Kidney glomerular epithelial cell (primary cell): ENCODE results near the gene ARFGAP1.
A peak's percentile ranks its signal among the peaks of the same experiment; 100 is the strongest.
"Not testable (repeated sequence)": the region's sequence is repeated elsewhere in the genome, so short reads cannot be mapped to it uniquely, and the experiment has no call there.

Experiments used
- DNase-seq: peaks from one replicate; lab custom pipeline; 2025; lab: John Stamatoyannopoulos, UW

Gene ARFGAP1

GRCh38 chr20:63241272-63241671, 31.3 kb upstream of the ARFGAP1 start:
- no peak for DNase-seq

- DNase-seq, result no peak
Measured at GRCh38 chr20:63242736-63243135, 29.9 kb upstream of the ARFGAP1 start.

GRCh38 chr20:63243604-63244247, 28.9 kb upstream of the ARFGAP1 start:
- no peak for DNase-seq

DNA sequence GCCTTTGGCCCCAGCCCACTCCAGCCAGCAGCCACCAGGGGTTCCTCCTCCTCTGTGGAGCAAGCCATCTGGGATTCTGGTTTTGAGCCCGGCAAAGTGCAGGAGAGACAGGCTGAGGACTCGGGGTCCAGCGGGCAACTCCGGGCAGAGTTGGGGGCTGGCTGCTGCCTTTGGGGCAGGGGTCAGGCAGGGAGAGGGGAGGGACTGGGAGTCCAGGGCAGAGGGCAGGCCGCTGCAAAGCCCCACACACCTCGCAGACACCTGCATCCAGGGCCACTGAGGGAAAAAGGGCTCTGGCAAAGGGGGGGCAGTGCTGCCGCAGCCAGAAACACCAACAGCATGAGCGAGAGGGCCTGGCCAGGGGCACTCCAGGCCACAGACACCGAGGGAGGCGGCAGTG, 28.1 kb upstream of the ARFGAP1 start:
- DNase-seq, result no peak

GRCh38 chr20:63246490-63247288, 25.9 kb upstream of the ARFGAP1 start:
- DNase-seq, result no peak

DNA sequence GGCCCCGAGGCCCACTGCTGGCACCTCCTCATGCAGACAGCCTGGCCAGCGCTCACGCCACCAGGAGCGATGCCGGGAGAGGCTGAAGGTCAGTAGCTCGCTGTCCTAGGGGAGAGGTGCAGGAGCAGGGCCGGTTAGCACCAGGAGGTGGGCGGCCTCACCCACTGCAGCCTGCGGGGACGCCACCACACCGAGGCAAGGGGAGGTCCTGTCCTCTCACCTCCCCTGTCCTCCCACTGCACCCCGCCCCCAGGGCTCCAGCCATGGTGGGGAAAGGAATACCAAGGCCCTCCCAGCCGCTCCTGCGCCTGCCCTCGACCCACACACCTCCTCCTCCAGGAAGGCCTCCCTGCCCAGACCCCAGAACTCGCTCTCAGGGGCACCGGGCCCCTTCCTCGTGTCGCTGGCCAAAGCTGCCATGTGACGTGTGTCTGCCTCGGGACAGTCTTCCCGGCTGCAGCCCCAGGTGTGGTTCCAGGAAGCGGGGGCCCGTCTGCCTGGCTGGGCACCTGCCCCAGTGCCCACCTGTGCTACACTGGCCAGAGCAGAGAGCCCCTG, 24.9 kb upstream of the ARFGAP1 start:
- DNase-seq, result no peak

DNA sequence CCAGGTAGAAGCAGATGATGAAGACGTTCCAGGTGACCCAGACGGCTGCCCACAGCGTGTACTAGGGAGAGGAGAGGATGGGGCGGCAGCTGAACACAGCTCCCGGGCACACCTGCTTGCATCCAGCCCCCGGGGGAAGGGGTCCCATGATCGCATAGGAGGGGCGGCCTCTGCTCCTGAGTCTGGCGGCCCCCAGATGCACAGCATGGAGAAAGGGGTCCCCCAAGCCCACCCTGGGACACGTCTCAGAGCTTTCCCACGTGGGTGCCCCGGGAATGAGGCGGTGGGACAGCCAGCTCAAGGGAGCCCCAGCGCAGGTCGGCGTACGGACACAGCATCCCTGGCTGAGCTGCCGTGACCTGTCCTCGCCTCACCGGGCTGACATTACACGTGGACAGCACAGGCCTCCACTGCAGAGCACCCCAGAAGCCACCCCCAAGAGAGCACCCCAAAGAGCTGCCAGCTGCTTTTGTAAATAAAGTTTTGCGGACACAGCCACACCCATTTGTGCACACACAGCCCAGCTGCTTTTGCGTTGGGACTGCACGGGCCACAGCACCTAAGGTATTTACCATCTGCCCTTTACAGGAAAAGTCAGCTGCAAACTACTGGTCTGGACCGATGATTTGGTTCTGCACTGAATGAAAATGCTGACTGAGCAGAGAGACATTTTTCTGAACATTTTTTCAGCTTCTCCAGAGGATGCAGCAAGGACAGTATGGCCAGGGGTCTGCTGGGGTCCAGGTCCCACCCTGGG, 23.6 kb upstream of the ARFGAP1 start:
- DNase-seq, result peak; percentile 74

DNA sequence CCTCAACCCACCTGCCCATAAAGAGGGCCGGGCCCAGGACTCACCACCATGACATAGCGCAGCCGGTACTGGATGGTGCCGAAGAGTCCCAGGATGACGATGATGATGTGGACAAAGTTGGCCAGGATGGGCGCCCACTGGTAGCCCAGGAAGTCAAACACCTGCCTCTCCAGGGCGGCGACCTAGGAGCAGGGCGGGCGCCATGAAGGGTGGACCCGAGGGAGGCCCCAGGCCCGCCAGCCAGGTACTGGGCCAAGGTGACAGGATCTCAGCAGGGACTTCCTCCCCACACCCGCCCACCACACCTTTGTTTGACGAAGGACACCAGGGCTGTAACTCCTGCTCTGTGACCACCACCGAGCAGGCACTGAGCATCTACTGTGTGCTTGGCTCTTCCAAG, 22.7 kb upstream of the ARFGAP1 start:
- no peak for DNase-seq

DNA sequence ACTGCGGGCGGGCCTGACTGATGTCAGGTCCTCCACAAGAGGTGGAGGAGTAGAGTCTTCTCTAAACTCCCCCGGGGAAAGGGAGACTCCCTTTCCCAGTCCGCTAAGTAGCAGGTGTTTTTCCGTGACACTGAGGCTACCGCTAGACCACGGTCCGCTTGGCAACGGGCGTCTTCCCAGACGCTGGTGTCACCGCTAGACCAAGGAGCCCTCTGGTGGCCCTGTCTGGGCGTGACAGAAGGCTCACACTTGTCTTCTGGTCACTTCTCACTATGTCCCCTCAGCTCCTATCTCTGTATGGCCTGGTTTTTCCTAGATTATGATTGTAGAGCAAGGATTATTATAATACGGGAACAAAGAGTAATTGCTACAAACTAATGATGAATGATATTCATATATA, 21.3 kb upstream of the ARFGAP1 start:
- not testable (repeated sequence) for DNase-seq

DNA sequence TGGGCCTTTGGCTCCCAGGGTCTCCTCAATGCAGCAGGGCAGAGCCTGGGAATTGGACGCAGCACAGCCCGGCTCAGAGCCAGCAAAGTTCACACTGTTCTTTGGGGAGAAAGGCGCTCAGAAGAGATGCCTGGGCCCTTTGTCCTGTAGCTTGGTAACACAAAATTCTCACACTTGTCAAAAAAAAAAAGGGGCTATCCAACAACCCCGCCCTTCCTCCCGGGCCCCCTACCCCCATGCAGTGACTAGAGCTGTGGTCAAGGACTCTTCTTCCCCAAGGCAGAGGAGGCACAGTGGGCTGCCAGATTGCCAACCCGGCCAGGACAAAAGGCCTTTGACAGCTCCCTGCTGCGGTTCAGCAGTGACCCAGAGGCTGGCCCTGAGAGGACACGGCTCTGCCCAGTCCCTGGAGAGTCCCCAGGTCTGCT, 20.3 kb upstream of the ARFGAP1 start:
- DNase-seq, result no peak

- DNase-seq, result no peak
Measured at GRCh38 chr20:63253065-63253437, 19.6 kb upstream of the ARFGAP1 start.

- DNase-seq, result no peak
Measured at GRCh38 chr20:63253438-63254231, 19.0 kb upstream of the ARFGAP1 start.

- DNase-seq, result no peak
Measured at GRCh38 chr20:63254232-63254605, 18.4 kb upstream of the ARFGAP1 start, which contains the start of gene NKAIN4. Gene NKAIN4, minus strand, starts transcription at chr20:63254463. Its CDS starts 13 bp downstream, at chr20:63254450.

DNA sequence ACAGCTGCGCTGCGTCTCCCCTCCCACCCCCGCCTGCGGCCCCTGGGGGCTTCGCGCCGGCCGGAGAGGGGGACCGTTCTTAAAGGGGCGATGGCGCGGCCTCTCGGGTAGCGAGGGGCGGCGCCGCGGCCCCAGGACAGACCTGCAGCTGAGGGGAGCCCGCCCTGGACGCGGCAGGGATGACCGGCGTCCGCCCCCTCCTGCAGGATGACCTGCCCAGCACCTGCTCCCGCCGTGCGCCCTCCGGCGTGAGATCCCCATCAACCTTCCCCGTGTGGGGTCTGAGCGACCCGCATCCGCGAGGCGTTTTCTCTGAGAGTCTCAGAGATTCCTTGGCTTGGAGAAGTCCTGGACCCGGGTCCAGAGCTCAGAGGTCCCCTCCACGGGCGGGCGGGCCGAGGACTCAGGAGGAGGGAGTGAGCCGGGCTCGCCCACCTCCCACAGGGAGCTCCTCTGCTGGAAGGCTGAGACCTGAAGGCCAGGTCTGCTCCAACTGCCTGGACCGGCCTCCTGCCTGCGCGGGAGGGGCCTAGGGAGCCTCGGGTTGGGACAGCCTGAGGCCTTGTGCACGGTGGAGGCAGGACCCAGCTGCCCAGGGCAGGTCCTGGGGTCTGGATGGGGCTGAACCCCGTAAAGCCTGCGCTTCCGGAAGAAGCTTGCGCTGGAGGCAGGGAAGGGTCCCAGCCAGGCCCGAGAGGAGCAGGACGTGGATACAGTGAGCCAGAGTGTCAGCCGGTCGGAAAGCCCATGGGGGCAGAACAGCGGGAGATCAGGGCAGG, 17.8 kb upstream of the ARFGAP1 start:
- no peak for DNase-seq

DNA sequence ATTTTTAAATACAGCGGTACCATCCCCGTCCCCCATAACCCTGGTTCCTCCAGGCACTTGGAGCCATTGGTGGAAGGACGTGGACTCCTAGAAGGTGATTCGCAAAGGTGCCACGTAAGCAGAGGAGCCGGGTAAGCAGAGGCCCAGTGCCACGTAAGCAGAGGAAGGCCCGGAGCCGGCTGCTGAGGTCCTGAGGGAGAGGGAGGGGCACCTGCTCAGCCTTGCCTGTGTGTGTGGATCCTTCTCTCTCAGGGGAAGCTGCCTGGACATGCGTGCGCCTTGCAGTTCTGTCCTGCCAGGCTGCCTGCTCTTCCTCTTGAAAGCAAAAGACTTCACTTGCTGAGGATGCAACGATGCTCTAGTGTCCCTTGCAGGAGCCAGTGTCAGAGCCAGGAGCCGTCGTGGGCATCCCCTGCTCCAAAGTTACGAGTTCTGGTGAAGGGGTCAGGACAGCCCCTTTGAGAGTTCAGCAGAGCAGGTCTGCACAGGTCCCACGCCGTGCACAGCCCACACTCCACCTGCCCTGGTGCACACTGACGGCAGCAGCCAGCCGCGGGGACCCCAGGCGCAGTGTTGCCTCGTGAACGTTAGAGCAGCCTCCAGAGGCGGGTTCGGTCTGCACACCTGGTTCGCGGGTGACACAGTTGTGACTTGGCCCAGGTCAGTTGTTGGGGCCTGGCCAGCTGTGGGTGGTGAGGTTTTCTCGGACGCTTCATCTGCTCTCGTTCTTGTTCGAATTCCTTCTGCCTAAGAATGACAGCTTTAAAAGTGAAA, 16.5 kb upstream of the ARFGAP1 start:
- DNase-seq, result no peak

GRCh38 chr20:63256954-63257353, 15.7 kb upstream of the ARFGAP1 start:
- no peak for DNase-seq

DNA sequence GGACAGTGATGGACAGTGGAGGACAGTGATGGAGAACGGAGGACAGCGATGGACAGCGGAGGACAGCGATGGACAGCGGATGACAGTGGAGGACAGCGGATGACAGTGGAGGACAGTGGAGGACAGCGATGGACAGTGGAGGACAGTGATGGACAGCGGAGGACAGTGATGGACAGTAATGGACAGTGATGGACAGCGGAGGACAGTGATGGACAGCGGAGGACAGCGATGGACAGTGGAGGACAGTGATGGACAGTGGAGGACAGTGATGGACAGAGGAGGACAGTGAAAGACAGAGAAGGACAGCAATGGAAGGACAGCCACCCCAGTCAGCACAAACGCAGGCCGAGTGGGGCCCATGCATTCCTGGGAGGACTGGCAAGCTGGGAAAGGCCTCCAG, 15.0 kb upstream of the ARFGAP1 start:
- DNase-seq, result no peak

DNA sequence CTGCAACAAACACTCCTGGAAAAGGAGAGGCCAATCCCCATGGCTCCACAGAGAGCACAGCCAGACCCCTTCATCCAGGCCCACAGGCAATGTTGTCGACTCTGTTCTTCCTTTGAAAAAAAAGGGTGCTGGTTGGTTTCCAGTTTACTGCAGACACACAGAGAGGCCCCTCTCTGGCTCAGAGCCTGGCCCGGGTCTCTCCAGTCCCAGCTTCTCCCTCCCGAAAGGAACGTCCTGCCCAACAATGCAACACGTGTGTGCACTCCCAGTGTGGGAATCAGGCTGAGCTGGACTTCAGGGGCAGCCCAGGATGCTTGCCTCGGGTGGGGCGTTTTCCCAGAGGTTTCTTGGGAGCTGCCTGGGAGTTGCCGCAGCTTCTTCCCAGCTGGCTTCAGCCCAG, 13.8 kb upstream of the ARFGAP1 start:
- no peak for DNase-seq

- no peak for DNase-seq
Measured at GRCh38 chr20:63259734-63260460, 12.7 kb upstream of the ARFGAP1 start.

GRCh38 chr20:63260521-63260920, 12.1 kb upstream of the ARFGAP1 start:
- DNase-seq, result no peak
